ENCODE data around the gene CCDC107. TPM values are rescaled to one million over a fixed set of nuclear protein-coding genes. Genes with fewer than 3 reads are reported as not detected.

Gene CCDC107
- polyA plus RNA-seq, 5 donors = 9.3 to 22.5 (median 9.8) TPM

DNA sequence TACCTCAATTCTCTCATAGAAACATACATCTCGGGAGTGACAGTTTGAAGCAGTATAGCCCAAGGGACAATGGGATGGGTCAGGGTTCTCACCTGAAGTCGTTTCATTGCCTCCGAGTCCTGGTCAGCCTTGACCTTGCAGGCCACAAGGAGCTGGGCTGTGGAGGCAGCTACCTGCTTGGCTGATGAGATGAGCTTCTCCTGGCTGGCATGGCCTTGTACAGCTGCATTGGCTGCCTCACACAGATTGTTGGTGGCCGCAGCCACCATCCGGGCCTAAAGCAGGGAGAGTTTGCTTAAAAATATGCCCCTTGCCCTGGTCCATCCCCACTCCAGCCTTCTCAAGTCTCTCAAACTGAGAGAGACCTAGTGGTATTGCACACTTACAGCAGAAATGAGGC, 40.1 kb downstream of the CCDC107 start:
- DNase-seq = no peak

DNA sequence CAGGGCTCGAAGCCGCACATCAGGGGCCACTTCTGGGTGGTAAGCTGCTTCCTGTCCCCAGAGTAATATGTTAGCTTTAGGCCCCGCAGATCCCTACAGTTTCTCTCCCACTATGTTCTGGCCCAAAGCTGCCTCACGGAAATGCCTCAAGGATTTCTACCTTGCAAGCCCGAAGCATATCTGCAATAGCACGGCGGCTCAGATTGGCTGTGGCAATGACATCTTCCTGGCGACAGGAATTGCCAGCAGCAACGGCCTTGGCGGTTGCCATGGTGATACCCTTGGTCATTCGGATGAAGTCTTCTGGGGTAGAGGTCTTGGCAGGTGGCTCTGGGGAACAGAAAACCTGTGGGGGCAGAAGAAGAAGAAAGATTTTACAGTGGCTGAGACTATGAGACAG, 41.9 kb downstream of the CCDC107 start:
- DNase-seq = no peak

DNA sequence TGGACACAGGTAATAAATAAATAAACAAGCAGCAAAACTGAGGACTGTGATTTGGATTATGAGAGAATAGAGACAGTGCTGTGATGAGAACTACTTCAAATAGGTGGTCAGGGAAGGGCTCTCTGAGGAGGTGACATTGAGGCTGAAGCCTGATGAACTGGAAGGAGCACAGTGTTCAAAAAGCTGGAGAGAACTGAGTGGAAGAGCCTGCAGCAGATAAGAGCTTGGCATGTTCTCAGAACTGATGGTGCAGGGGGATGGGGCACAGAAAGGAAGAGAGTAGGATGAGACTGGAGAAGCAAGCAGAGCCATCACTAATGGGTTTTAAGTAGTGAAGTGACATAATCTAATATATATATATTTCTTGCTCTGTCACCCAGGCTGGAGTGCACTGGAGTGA, 42.9 kb downstream of the CCDC107 start:
- DNase-seq = no peak

DNA sequence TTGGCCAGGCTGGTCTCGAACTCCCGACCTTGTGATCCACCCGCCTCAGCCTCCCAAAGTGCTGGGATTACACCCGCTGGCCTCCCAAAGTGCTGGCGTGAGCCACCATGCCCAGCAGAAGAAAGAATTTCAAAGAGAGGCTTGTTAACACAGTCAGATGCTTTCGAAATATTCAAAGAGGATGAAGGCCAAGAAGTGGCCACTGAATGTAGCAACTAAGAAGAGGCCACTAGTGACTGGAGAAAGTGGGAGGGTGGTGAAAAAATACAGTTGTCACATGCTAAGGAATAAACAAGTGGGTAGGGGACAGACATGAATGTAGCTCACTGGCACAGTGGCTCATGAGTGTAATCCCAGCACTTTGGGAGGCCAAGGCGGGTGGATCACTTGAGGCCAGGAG, 44.6 kb downstream of the CCDC107 start:
- no peak for DNase-seq

DNA sequence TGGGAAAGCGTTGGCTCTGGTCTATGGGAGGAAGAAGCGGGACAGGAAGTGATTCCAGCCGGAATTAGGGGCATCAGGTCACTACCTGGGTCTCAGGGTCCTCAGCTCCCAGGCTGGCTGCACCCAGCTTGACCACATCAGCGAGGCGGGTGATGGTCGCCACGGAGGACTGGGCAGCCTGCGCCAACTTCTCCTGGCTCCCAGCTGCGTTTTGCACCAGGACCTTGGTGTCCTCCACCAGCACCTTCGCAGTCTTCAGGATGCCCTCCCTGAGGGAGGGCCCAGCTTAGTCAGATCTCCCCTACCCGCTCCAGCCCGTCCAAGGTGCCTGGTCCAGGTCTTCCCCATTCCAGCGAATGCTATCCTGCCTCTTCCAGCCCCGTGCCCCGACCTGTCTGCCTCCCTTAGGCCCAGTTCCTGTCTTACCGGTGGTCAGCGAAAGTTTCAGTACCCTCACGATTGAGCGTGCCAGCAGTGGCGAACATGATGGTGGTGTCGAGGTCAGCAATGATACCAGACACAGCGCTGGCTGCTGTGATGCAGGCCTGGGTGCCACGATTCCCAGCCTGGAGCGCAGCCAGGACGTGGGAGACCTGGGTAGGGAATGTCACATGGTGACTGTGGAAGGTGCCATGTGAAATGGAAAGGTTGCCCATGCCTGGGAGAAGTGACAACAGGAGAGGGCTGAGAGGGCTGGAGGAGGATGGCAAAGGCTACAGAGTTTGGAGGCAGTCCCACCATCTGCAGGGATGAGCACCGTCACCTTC, 46.0 kb downstream of the CCDC107 start:
- DNase-seq = no peak

DNA sequence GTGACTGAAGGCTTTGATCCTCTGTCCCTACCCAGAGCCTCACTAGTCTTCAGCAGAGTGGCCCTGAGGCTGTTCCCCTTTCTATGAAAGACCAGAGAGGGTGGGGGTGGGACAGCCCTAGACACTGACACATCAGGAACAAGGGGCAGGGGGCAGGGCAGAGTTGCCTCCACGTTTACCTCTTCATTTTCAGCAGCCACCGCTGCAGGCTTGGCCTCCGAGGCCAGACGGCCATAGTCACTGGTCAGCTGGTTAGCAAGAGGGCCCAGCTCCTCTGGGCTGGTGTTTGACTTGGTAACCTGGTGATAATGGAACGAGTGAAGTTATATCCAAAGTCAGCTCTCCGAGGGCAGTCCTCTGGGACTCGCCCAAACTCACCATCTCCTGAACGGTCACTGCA, 47.3 kb downstream of the CCDC107 start:
- no peak for DNase-seq

DNA sequence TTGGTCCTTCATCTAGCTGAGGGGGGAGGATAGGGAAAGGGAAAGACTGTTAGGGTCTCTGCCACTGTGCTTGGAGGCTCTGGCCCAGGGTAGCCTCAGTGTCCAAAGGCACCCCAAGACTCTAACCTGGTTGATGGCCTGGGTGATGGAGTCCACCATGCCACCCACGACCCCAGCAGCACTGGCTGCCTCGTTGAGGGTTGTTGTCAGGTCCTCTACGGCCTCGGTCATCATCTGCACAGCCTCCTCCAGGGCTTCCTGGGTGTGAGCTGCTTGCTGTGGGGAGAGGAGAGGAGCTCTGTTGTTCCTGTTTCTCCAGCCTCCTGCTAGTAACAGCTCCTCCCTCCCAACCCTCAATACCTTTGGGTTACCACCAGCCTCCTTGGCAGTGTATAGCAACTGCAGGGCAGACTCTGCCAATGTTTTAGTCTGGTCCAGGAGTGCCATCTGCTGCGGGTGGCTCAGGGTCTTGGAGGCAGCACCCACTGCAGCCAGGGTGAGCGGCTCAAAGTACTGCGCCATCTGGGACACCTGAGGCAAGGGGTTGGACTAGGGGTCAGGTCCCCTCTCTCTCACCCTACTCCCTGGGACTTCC, 47.8 kb downstream of the CCDC107 start:
- no peak for DNase-seq

DNA sequence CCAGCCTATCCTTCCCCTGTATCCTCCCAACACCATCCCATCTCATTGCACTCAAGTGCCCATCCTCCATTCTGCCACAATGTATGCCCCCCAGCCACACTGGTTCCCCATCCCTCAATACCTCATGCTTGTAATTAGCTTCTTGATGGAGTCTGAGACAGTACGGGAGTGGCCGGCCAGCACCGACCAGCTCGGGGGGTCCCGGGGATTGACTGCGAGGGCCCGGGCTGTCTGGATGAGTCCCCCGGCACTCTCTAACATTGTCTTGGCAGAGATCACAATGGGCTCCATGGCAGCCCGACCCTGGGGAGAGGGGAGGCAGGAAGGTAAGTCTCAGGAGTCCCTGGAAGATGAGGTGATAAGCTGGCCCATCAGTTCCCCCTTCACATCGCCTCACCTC, 48.9 kb downstream of the CCDC107 start:
- DNase-seq = no peak

DNA sequence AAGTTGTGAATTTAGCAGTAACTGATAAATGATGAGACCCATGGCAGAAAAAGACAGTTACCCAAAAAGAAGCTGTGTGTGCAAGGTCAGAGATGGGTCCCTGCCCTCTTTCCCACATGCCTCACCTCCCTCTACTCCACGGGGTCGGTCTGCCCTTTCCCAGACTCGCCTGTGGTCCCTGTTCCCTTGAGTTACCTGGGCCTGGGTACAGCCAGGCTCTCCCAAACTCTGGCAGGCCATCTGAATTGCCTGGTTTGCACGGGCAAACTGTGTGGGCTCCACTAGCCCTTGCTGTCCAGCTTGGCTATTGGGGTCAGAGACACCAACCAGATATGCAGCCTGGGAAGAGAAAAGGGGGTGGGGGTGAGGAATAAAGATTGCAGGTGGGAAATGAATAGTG, 50.1 kb downstream of the CCDC107 start:
- DNase-seq = no peak

DNA sequence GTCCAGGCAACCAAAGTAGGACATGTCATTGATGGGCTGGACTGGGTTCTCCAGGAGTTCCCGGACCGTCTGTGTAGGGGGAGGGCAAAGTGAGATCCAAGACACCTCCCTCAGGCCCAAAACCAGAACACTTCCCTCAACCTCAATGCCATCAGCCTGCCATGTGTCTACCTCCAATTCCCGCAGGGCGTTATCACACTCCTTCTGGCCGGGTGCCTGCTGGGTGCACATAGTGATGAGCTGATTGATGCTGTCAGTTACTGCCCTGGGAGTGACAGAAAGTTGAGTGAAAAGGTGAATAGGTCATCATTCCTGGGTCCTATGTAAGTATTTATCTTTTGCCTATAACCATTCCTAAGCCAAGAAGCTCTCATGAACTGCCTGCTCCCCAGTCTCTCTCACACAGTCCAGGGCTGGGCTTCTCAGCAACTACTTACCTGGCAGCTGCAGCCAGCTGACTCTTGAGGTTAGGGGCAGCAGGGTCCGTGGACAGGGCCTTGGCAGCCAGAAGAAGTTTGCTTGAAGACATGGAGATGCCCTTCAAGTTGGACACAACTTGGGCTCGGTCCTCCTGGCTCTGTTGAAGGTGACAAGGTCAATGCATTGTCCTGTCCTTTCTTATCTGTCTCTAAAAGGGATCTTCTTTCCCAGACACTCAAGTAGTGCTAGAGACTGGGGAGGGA, 52.9 kb downstream of the CCDC107 start:
- DNase-seq = no peak

Other genes starting within 250 kb of the CCDC107 start
- gene RUSC2, start 168.2 kb upstream of the CCDC107 start, polyA plus RNA-seq (ENCODE audit: insufficient read depth in 1 of 5, insufficient read length in 5 of 5, low replicate concordance in 1 of 5) = 10 to 100 TPM; 13.9 to 21.0 (median 17.1) TPM
- gene TESK1, start 53.0 kb upstream of the CCDC107 start, polyA plus RNA-seq (ENCODE audit: insufficient read depth in 1 of 5, insufficient read length in 5 of 5, low replicate concordance in 1 of 5) = 10 to 100 TPM; 26.0 to 48.7 (median 41.7) TPM
- 1 to 10 TPM; 2.5 to 3.9 (median 3.4) TPM for gene CD72, start 39.9 kb upstream of the CCDC107 start, polyA plus RNA-seq (ENCODE audit: insufficient read depth in 1 of 5, insufficient read length in 5 of 5, low replicate concordance in 1 of 5)
- under 1 TPM; 0.40 to 0.60 (median 0.50) TPM for gene SIT1, start 7.4 kb upstream of the CCDC107 start, polyA plus RNA-seq (ENCODE audit: insufficient read depth in 1 of 5, insufficient read length in 5 of 5, low replicate concordance in 1 of 5)
- 1 to 10 TPM in 1 of 5 donors, not detected in 4; 4.1 TPM for gene RMRP, start 273 bp upstream of the CCDC107 start, polyA plus RNA-seq (ENCODE audit: insufficient read depth in 1 of 5, insufficient read length in 5 of 5, low replicate concordance in 1 of 5)
- gene ARHGEF39, start 6.9 kb downstream of the CCDC107 start, polyA plus RNA-seq (ENCODE audit: insufficient read depth in 1 of 5, insufficient read length in 5 of 5, low replicate concordance in 1 of 5) = 10 to 100 TPM in 3 of 5 donors, 1 to 10 TPM in 2; 6.6 to 19.7 (median 10.9) TPM
- 1 to 10 TPM in 3 of 5 donors, under 1 TPM in 2; 0.51 to 1.3 (median 1.1) TPM for gene CA9, start 15.6 kb downstream of the CCDC107 start, polyA plus RNA-seq (ENCODE audit: insufficient read depth in 1 of 5, insufficient read length in 5 of 5, low replicate concordance in 1 of 5)
- gene TPM2, start 31.6 kb downstream of the CCDC107 start, polyA plus RNA-seq (ENCODE audit: insufficient read depth in 1 of 5, insufficient read length in 5 of 5, low replicate concordance in 1 of 5) = 100 to 1,000 TPM; 149 to 645 (median 181) TPM
- 100 to 1,000 TPM; 116 to 198 (median 132) TPM for gene TLN1, start 73.9 kb downstream of the CCDC107 start, polyA plus RNA-seq (ENCODE audit: insufficient read depth in 1 of 5, insufficient read length in 5 of 5, low replicate concordance in 1 of 5)
- 10 to 100 TPM; 35.4 to 41.6 (median 37.4) TPM for gene CREB3, start 74.4 kb downstream of the CCDC107 start, polyA plus RNA-seq (ENCODE audit: insufficient read depth in 1 of 5, insufficient read length in 5 of 5, low replicate concordance in 1 of 5)
- gene GBA2, start 90.9 kb downstream of the CCDC107 start, polyA plus RNA-seq (ENCODE audit: insufficient read depth in 1 of 5, insufficient read length in 5 of 5, low replicate concordance in 1 of 5) = 100 to 1,000 TPM in 1 of 5 donors, 10 to 100 TPM in 4; 85.0 to 106 (median 95.5) TPM
- 10 to 100 TPM; 23.9 to 29.3 (median 25.3) TPM for gene RGP1, start 91.0 kb downstream of the CCDC107 start, polyA plus RNA-seq (ENCODE audit: insufficient read depth in 1 of 5, insufficient read length in 5 of 5, low replicate concordance in 1 of 5)
- 1 to 10 TPM in 1 of 5 donors, under 1 TPM in 2, not detected in 2; 0.53 to 1.4 (median 0.55) TPM for gene MSMP, start 96.0 kb downstream of the CCDC107 start, polyA plus RNA-seq (ENCODE audit: insufficient read depth in 1 of 5, insufficient read length in 5 of 5, low replicate concordance in 1 of 5)
- 10 to 100 TPM; 40.4 to 54.2 (median 47.0) TPM for gene NPR2, start 133.3 kb downstream of the CCDC107 start, polyA plus RNA-seq (ENCODE audit: insufficient read depth in 1 of 5, insufficient read length in 5 of 5, low replicate concordance in 1 of 5)
- 10 to 100 TPM in 4 of 5 donors, 1 to 10 TPM in 1; 8.7 to 12.5 (median 10.7) TPM for gene SPAG8, start 154.0 kb downstream of the CCDC107 start, polyA plus RNA-seq (ENCODE audit: insufficient read depth in 1 of 5, insufficient read length in 5 of 5, low replicate concordance in 1 of 5)
- 10 to 100 TPM; 29.1 to 42.3 (median 33.5) TPM for gene HINT2, start 156.8 kb downstream of the CCDC107 start, polyA plus RNA-seq (ENCODE audit: insufficient read depth in 1 of 5, insufficient read length in 5 of 5, low replicate concordance in 1 of 5)
- 1 to 10 TPM in 1 of 5 donors, under 1 TPM in 4; 0.48 to 1.0 (median 0.54) TPM for gene FAM221B, start 170.4 kb downstream of the CCDC107 start, polyA plus RNA-seq (ENCODE audit: insufficient read depth in 1 of 5, insufficient read length in 5 of 5, low replicate concordance in 1 of 5)
- gene TMEM8B, start 170.9 kb downstream of the CCDC107 start, polyA plus RNA-seq (ENCODE audit: insufficient read depth in 1 of 5, insufficient read length in 5 of 5, low replicate concordance in 1 of 5) = 10 to 100 TPM; 21.3 to 31.5 (median 27.1) TPM
- gene OR13J1, start 212.1 kb downstream of the CCDC107 start, polyA plus RNA-seq (ENCODE audit: insufficient read depth in 1 of 5, insufficient read length in 5 of 5, low replicate concordance in 1 of 5) = under 1 TPM in 2 of 5 donors, not detected in 3; 0.13 to 0.27 TPM
- gene HRCT1, start 247.9 kb downstream of the CCDC107 start, polyA plus RNA-seq (ENCODE audit: insufficient read depth in 1 of 5, insufficient read length in 5 of 5, low replicate concordance in 1 of 5) = under 1 TPM; 0.58 to 0.87 (median 0.71) TPM

Data from right lung (tissue), 5 donors.